Measurements from ENCODE around the gene CACUL1.

DNA sequence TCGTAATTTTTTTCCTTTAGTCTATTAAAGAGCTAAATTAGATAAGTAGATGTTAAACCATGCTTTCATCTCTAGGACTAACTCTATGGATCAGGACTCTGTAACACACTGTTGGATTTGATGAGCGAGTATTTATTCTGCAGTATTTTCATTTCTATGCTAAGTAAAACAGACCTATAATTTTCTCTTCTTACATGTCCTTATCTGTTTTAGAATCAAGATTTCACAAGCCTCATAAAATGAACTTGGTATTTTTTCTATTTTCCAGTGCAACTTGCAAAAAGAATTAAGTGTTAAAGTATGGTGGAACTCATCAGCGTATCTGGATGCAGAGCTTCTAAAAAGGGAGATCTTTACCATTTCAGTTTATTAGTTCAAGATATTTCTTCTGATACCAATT lies 2.4 kb downstream of the CACUL1 start:
- TF ChIP-seq, protein P1, sequence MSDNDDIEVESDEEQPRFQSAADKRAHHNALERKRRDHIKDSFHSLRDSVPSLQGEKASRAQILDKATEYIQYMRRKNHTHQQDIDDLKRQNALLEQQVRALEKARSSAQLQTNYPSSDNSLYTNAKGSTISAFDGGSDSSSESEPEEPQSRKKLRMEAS (IDR thresholded peaks at IDR 0.05), result no peak
- TF ChIP-seq, protein P2, sequence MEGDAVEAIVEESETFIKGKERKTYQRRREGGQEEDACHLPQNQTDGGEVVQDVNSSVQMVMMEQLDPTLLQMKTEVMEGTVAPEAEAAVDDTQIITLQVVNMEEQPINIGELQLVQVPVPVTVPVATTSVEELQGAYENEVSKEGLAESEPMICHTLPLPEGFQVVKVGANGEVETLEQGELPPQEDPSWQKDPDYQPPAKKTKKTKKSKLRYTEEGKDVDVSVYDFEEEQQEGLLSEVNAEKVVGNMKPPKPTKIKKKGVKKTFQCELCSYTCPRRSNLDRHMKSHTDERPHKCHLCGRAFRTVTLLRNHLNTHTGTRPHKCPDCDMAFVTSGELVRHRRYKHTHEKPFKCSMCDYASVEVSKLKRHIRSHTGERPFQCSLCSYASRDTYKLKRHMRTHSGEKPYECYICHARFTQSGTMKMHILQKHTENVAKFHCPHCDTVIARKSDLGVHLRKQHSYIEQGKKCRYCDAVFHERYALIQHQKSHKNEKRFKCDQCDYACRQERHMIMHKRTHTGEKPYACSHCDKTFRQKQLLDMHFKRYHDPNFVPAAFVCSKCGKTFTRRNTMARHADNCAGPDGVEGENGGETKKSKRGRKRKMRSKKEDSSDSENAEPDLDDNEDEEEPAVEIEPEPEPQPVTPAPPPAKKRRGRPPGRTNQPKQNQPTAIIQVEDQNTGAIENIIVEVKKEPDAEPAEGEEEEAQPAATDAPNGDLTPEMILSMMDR (IDR thresholded peaks at IDR 0.05; ENCODE audit: low read depth, low read length, missing input control), result no peak
- TF ChIP-seq TAF1 (conservative IDR thresholded peaks at IDR 0.05), result no peak
- TF ChIP-seq, protein P3, sequence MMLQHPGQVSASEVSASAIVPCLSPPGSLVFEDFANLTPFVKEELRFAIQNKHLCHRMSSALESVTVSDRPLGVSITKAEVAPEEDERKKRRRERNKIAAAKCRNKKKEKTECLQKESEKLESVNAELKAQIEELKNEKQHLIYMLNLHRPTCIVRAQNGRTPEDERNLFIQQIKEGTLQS (IDR thresholded peaks at IDR 0.05), result no peak
- no peak for TF ChIP-seq JUND (IDR thresholded peaks at IDR 0.05)
- TF ChIP-seq, protein P4, sequence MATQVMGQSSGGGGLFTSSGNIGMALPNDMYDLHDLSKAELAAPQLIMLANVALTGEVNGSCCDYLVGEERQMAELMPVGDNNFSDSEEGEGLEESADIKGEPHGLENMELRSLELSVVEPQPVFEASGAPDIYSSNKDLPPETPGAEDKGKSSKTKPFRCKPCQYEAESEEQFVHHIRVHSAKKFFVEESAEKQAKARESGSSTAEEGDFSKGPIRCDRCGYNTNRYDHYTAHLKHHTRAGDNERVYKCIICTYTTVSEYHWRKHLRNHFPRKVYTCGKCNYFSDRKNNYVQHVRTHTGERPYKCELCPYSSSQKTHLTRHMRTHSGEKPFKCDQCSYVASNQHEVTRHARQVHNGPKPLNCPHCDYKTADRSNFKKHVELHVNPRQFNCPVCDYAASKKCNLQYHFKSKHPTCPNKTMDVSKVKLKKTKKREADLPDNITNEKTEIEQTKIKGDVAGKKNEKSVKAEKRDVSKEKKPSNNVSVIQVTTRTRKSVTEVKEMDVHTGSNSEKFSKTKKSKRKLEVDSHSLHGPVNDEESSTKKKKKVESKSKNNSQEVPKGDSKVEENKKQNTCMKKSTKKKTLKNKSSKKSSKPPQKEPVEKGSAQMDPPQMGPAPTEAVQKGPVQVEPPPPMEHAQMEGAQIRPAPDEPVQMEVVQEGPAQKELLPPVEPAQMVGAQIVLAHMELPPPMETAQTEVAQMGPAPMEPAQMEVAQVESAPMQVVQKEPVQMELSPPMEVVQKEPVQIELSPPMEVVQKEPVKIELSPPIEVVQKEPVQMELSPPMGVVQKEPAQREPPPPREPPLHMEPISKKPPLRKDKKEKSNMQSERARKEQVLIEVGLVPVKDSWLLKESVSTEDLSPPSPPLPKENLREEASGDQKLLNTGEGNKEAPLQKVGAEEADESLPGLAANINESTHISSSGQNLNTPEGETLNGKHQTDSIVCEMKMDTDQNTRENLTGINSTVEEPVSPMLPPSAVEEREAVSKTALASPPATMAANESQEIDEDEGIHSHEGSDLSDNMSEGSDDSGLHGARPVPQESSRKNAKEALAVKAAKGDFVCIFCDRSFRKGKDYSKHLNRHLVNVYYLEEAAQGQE (IDR thresholded peaks at IDR 0.05), result no peak
- no peak for TF ChIP-seq GABPA (IDR thresholded peaks at IDR 0.05 in 1 of 2, conservative IDR thresholded peaks at IDR 0.05 in 1 of 2)
- TF ChIP-seq YY1 (IDR thresholded peaks at IDR 0.05), result no peak
- TF ChIP-seq EGR1 (IDR thresholded peaks at IDR 0.05; ENCODE audit: low read depth in 2 of 2), result no peak
- TF ChIP-seq FOXA1 (IDR thresholded peaks at IDR 0.05), result no peak
- TF ChIP-seq SP1 (IDR thresholded peaks at IDR 0.05), result no peak

Data from liver (tissue), 3 donors.